C4-2B (cell line): Measurements from ENCODE around the gene WDR73.

Experiments used
- CTCF ChIP-seq: fragments of 450-650 bp; conservative IDR thresholded peaks from 2 replicates; pipeline ENCODE4 v1.5.1; 2017; ENCODE audit warnings: mild to moderate bottlenecking
- ZFX ChIP-seq: fragments of 450-650 bp; IDR thresholded peaks from 2 replicates; pipeline ENCODE4 v1.6.1; 2017

- TF ChIP-seq CTCF, result no peak
- TF ChIP-seq ZFX, result no peak
Observed at GRCh38 chr15:84689858-84690257, 35.8 kb upstream of the WDR73 start.
